ENCODE data around the gene KIF21B. TPM values are rescaled to one million over a fixed set of nuclear protein-coding genes. Genes with fewer than 3 reads are reported as not detected.

KIF21B gene, protein sequence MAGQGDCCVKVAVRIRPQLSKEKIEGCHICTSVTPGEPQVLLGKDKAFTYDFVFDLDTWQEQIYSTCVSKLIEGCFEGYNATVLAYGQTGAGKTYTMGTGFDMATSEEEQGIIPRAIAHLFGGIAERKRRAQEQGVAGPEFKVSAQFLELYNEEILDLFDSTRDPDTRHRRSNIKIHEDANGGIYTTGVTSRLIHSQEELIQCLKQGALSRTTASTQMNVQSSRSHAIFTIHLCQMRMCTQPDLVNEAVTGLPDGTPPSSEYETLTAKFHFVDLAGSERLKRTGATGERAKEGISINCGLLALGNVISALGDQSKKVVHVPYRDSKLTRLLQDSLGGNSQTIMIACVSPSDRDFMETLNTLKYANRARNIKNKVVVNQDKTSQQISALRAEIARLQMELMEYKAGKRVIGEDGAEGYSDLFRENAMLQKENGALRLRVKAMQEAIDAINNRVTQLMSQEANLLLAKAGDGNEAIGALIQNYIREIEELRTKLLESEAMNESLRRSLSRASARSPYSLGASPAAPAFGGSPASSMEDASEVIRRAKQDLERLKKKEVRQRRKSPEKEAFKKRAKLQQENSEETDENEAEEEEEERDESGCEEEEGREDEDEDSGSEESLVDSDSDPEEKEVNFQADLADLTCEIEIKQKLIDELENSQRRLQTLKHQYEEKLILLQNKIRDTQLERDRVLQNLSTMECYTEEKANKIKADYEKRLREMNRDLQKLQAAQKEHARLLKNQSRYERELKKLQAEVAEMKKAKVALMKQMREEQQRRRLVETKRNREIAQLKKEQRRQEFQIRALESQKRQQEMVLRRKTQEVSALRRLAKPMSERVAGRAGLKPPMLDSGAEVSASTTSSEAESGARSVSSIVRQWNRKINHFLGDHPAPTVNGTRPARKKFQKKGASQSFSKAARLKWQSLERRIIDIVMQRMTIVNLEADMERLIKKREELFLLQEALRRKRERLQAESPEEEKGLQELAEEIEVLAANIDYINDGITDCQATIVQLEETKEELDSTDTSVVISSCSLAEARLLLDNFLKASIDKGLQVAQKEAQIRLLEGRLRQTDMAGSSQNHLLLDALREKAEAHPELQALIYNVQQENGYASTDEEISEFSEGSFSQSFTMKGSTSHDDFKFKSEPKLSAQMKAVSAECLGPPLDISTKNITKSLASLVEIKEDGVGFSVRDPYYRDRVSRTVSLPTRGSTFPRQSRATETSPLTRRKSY (N-terminal part only)
- total RNA-seq, result 1.9 and 3.4 TPM in 2 replicates

DNA sequence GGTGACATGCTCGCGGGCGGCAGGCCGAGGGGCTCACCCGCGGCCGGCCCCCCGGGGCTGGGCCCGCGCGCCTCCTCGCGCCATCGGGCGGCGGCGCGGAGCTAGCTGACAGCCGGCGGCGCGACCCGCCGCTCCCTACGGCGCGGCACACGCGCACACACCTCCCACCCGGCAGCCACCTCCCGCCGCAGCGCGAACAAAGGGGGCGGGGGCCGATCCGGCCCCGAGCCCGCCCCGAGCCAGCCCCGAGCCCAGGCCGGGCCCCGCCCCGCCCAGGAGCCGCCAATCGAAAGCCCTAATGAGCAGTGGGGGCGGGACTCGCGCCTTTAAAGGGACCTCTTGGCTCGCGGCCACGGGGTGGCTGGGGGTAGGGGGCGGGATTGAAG is at the start of gene KIF21B:
KIF21B (minus strand) TSS at position 198 of the 386 bp plus-strand sequence. CDS start 331 bp downstream, outside the sequence.
- DNase-seq (ENCODE audit: low read depth in 2 of 2), result peak; percentile 22 to 79

DNA sequence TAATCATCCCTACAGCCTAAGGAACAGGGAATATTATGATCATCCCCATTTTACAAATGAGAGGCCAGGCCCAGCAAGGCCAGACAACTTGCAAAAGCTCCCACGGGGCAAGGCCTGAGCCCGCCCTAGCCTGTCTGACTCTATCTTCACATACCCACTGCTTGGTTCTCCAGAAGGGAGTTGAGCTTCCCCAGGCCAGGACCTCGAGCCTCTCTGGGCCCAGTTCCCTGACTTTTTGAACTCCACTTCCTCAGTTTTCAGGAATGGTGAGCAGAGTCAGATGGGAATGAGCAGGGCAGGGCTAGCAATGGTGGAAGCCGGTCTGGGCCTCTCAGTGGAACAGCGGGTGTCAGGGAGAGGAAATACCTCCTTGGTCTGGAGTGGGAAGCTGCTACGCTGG is 49.4 kb upstream of the KIF21B start:
- DNase-seq (ENCODE audit: low read depth in 2 of 2), result no peak

DNA sequence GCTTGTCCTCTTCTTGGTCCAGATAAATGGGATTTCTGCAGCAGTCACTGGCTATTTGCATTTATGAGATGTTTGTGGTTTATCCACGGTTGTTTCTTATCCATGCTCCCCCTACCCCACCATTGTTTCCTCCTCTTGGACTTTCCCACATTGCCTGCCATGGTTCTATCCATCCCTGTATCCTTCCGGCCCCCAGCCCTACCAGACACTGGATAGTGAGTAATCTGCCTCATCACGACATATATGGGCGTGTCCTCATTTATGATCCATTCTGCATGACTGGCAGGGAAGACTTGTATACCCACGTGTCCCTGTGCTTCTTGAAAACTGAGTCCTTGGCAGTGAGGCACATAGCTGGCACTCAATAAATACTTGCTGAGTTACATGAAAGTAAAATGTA is 48.6 kb upstream of the KIF21B start:
- DNase-seq (ENCODE audit: low read depth in 2 of 2), result peak in 1 of 2 donors; percentile 19

DNA sequence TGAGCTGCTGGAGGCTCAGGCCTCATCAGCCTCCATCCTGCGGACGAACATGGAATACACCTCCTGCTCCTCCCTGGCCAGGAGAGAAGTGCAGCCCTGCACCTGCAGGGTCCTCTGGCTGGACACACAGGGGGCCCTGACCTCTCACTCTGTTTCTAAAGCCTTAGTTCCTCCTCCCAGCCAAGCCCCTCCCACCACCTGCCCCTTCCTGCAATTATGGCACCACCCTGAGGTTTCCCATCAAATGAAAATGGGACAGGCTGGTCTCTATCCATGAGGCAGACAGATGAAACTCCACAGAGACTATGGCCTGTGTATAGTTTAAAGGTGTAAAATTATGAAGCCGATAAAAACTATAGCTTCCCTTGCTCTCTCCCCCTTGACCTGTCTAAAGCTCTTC is 46.1 kb upstream of the KIF21B start:
- DNase-seq (ENCODE audit: low read depth in 2 of 2), result no peak

DNA sequence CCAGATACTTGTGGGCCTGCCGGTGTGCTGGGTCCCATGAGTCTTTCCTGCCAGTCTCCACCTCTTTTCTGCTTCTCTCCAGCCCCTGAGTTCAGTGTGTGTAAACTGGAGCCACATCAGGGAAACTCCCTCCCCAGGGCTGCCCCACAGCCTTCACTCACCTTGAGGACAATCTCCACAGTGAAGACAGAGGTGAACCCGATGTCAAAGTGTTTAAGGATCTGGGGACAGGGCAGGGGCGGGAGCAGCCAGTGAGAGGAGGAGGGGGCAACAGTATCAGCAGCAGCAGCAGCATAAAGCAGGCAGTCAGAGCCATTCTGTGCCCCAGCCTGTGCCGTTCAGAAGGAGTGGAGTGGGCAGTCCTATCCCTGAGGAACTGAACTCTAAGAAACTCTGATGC is 45.5 kb upstream of the KIF21B start:
- no peak for DNase-seq (ENCODE audit: low read depth in 2 of 2)

DNA sequence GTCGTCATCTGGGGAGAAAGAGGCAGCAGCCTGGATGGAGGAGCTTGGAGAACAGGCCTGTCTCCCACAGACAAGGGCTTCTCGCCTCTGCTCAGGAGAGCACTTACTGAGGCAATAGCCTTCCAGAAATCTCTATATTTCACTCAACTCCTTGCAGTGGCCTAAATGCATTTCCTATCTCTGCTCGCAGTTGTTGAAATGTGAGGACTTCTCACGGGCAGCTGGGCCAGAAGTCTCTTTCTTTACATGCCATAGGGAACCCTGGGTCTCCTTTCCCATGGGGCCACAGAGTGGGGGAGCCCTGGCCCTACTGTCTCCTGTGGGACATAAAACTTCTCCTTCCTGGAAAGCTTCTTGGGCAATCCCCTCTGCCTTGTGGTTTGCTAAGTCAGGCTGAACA is 43.5 kb upstream of the KIF21B start:
- DNase-seq (ENCODE audit: low read depth in 2 of 2), result no peak

DNA sequence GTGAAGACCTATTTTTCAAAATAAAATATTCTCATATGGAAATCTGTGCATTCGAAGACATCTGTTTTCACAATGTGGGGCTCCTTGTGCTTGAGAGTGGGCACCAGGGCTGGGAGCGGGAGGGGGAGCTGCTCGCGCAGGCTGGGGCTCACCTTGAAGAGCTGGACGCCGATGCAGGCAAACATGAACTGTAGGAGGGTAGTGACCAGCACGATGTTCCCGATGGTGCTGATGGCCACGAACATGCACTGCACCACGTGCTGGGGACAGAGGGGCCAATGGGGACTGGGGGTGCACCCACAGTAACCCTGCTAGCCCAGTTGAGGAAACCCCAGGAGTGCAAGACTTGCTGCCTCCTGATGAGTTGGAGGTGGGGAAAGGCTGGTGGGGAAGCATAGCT is 42.2 kb upstream of the KIF21B start:
- no peak for DNase-seq (ENCODE audit: low read depth in 2 of 2)

DNA sequence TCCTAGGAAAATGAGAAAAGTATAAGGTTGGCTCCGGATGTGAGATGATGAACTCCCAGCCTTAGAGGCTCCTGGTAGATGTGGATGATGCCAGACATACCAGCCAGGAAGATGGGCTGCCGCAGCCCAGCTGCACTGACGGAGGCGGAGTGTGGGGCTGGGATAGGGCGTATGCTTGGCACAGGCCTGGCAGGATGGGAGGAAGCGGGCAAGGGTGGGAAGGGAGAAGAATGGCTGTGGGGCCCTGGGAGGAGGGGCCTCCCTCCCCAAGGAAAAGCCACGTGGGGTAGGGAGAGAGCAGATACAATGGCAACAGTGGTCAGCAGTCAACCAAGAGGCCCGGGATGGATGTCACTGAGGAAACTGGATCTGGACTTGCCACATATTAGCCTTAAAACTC is 41.3 kb upstream of the KIF21B start:
- DNase-seq (ENCODE audit: low read depth in 2 of 2), result no peak

DNA sequence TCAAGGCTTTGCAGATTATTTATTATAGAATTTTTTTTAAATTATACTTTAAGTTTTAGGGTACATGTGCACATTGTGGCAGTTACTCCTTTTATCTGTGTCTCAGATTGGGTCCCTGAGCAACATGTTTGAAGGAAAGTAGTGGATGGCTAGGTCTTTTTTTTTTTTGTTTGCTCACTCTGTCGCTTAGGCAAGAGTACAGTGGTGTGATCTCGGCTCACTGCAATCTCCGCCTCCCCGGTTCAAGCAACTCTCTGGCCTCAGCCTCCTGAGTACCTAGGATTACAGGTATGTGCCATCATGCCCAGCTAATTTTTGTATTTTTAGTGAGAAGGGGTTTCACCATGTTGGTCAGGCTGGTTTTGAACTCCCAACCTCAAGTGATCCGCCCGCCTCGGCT is 39.6 kb upstream of the KIF21B start:
- DNase-seq (ENCODE audit: low read depth in 2 of 2), result no peak

DNA sequence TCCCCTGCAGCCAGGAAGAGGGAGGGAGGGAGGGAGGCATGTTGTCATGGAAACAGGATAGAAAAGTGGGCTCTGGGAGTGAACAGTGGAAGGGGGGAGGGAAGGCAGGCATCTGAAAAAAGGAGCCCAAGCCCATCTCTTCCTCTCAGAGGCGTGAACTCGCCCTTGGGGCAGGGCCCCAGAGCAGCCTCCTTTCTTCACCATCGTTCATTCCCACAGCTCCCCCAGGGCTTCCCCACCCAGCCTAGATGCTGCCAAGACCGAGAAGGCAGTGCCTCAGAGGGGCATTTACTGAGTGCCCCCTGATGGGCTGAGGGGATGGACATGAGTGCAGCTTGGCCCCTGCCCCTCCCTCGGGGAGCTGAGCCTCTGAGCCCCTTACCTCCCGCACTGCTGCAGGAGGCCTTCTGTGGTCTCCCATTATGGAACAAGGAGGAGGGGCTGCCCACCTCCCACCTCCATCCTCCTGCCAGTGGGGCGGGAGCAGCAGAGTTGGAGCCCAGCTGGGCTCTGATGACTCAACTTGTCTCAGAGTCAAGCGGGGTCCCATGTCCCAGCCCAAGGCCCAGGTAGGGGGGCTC is 39.1 kb upstream of the KIF21B start:
- DNase-seq (ENCODE audit: low read depth in 2 of 2), result no peak

DNA sequence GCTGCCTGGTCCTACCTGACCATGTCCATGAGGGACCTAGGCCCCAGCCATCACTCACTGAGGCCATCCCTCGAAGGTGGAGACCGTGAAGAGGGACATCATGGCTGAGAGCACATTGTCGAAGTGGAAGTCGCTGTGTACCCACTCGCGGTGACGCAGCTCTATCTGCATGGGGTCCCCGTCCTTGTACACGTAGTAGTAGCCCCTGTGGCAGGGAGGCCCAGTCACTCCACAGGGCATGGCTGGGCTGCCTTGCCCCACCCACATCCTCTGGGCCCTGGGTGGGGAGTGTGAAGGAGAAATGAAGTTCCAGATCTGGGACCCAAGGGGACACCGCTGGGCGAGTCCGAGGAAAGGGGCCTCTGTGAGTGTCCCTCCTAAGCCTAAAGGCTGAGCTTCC is 38.4 kb upstream of the KIF21B start:
- no peak for DNase-seq (ENCODE audit: low read depth in 2 of 2)

DNA sequence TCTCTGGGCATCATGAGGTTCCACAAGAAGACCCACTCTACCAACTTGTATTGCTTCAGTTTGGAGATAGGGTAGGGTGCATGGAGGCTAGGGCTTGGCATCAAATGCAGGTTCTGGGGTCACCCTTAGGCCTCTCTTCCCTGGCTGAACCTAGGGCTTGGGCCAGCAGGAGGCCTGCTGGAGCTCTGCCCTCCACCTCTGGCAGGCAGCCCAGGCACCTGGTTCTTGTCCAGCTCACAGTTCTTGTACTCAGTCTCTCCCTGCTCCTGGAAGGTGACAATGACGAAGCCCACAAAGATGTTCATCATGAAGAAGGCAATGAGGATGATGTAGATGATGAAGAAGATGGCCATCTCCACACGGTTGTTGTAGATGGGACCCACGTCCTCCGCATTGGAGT is 37.5 kb upstream of the KIF21B start:
- no peak for DNase-seq (ENCODE audit: low read depth in 2 of 2)

DNA sequence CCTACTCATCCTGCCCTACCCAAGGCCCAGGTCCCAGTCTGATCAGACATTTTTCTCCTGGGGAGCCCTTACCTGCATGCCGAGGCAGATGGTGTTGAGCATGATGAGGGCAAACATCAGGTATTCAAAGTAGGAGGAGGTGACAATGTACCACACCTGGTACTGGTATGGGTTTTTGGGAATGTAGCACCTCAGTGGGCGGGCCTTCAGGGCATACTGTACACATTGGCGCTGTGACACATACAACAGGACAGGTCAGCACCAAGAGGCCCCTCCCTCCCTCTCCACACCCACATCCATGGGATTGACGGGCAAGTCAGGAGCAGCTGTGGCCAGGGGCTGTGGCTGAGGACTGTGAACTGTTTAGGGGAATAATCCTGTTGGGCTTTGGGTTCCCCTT is 37.1 kb upstream of the KIF21B start:
- no peak for DNase-seq (ENCODE audit: low read depth in 2 of 2)

DNA sequence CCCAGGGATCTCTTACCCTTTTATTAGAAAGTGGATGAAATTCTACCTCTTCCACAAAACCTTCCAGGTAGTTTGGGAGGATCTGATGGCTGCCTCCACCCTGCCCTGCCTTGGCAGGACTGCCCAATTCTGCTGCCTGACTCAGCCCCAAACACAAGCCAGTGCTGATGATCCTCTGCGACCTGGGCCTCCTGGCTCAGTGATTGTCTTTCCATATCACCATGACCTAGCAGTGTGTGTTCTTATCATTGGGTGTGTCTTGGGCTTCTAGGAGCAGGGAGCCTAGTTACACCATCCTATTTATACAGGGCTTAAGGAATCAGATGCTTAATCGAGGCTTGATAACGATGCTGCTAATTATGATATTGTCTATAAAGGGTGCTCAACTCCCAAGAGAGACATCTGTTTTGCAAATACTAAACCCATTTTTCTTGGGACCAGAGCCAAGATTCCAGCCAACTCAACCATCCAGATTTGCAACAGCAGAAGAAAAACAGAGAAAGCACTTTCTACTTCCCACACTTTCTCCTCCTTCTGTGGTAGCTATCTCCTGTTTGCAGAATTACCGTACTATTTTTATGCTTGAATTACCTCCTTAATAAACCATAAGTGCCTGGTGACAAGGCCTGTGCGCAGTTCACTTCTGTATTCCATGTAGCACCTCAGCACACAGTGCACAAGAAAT is 36.5 kb upstream of the KIF21B start:
- no peak for DNase-seq (ENCODE audit: low read depth in 2 of 2)

DNA sequence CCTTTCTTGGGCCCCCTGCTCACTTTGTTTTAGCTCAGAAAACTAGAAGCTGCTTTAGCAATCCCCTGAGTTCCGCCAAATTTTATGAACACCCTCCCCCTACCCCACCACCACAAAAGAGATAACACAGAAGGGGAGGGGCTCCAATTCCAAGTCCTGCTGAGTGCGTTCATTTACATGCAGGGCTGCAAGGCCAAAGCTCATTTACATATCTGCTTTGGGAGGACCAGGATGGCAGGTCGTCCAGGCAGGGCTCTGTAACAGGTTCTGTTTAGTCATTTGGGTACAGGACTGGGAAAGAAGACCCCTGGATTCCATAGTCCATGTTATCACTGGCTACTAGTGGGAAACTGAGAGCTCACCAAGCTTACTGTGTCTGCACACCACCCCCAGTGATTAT is 35.9 kb upstream of the KIF21B start:
- no peak for DNase-seq (ENCODE audit: low read depth in 2 of 2)

DNA sequence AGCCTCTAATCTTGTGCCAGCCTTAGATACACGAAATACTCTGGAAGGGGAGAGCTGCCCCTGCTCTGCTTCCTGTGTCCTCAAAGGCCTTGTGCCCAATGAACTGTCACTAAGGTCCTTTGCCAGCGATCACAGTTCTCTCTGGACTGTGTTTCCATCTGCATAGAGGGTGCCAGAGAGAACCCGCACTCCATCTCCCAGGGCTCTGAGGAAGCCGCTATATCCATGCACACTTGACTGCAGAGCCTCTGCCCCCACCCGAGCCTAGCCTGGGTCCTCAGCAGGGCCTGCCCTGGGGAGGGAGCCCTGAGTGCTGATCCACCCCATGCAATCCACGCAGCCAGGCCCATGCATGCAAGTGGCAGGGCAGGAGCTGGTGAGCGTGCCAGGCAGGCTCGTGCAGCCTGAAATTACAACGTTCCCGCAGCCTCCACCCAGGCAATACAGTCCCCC is 30.6 kb upstream of the KIF21B start:
- DNase-seq (ENCODE audit: low read depth in 2 of 2), result no peak

DNA sequence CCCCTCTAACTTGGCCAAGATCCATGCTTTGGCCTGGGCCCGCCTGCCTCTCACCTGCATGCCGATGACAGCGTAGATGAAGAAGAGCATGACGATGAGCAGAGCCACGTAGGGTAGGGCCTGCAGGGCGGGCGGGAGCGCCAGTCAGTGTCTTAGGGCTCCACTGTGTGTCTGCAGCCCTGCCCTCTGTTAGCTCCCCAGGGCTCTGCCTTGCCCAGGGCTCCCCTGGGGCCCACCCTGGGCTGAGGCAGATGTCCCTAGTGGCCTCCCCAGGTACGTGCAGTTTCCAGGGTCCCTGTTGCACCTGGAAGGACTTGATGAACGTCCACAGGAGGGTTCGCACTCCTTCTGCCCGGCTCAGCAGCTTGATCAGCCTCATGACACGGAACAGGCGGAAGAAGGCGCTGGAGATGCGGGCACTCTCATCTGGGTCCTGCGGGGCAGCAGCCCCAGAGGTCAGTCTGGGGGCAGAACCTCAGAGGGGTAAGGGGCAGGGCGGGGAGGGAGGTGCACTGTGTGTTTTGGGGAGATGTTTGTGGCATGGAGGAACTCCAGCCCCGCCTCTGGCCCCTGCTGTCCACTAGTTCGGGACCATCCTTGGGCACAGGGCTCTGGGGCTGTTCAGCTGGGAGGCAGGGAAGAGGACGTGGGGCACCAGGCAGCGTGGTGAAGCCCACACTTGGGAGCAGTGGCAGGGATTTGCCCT is 29.8 kb upstream of the KIF21B start:
- DNase-seq (ENCODE audit: low read depth in 2 of 2), result no peak

DNA sequence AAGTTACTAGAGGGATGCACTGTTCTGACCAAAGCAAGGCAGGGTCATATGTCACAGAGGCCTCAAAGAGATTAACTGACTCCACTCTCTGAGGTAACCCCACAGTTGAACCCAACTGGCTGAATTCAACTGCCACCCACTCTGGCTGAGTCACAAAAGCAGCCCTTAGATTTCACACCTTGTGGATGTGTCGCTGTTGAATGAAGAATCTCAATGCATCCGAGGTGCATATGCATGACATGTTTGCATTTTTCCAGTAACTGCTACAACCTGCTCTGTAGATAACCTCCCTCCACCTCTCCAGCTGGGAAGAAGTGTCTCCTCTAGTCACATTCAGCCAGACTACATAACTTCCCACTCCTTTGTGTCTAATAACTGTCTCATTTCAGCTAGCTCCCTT is 27.9 kb upstream of the KIF21B start:
- DNase-seq (ENCODE audit: low read depth in 2 of 2), result no peak

DNA sequence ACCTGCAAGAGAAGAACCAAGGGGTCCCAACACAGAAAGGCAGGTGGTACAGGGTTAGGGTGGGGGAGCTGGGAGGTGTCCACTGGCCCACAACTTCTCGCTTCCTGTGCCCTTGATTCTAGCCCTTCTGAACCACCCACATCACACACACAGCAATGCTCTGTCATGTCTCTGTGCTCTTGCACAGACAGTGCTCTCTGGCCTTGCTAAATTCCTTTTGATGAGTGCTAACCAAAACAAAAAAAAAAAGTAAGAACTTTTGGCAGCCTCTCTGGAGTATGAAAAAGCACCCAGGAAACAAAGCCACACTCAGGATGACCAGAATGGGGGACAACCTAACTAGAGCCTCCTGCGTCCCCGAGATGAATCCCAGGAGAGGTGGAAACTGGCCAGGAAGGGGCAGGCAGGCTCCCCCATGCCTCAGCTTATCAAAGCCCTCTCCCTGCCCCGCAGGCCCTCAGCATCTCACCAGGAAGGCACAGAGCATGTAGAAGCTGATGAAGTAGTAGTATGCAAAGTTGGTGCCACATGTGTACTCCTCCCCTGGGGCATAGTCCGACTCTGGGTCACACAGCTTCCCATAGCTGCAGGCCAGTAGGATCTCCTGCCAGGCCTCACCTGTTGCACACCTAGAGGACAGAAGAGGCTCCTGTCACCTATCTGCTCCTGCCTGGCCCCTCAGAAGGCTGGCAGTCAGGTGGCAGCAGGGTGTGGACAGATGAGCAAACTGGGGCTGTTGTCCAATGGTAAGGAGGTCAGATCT is 27.2 kb upstream of the KIF21B start:
- DNase-seq (ENCODE audit: low read depth in 2 of 2), result no peak

Measured in dermis microvascular lymphatic vessel endothelial cell (primary cell).